ENCODE data around the gene PHKA1.

GRCh38 chrX:72545990-72546389, 168.1 kb downstream of the PHKA1 start:
- TF ChIP-seq CTCF (conservative IDR thresholded peaks at IDR 0.05) (no peak), EZH2 (IDR thresholded peaks at IDR 0.05; ENCODE audit: low read depth) (no peak)
